AG04450 (cell line): ENCODE results near the gene TBATA. TPM values are rescaled to one million over a fixed set of nuclear protein-coding genes. Genes with fewer than 3 reads are reported as not detected.

Experiments
- CTCF ChIA-PET: fragments of 300-600, 350-600 bp; formaldehyde crosslinking; extraction: SDS; loops from one replicate; lab custom pipeline; 2022; ENCODE audit warnings: antibody characterized with exemption, inconsistent platforms; lab: Charles Lee
- POLR2A ChIA-PET: fragments of 350-600 bp; formaldehyde crosslinking; extraction: SDS; loops from one replicate; lab custom pipeline; 2021; ENCODE audit warnings: antibody characterized with exemption, inconsistent platforms; lab: Yijun Ruan, JAX
- DNase-seq: peaks from one replicate; pipeline ENCODE4 v3.0.0-alpha.2; 2011; ENCODE audit warnings: low read depth, low spot score
- H3K27ac ChIP-seq: one replicate; pipeline ENCODE4 v1.5.1; 2012; ENCODE audit warnings: low read depth, low read length, control low read depth
- H3K27me3 ChIP-seq: one replicate; pipeline ENCODE4 v1.6.0; 2012; ENCODE audit warnings: low read length; ENCODE audit not compliant: control insufficient read depth, insufficient read depth
- H3K4me3 ChIP-seq: 2 replicates; pipeline ENCODE4 v1.5.1; 2011; ENCODE audit warnings: mild to moderate bottlenecking, low read depth, low read length, control low read depth
- H3K9me3 ChIP-seq: 2 replicates; pipeline ENCODE4 v1.5.1; 2012; ENCODE audit warnings: low read length; ENCODE audit not compliant: control insufficient read depth, insufficient read depth
- CTCF ChIP-seq: IDR thresholded peaks from 2 replicates; pipeline ENCODE4 v1.5.1; 2011; ENCODE audit warnings: low read depth, low read length, control low read depth, inconsistent platforms
- polyA plus RNA-seq: library from polyadenylated mRNA; depleted of rRNA; stranded (reverse); fragments of >200 nt; gene quantifications from 2 replicates; pipeline ENCODE4 v1.2.3, GENCODE V29; 2011

Gene TBATA
- polyA plus RNA-seq, 1 experiment = not detected

- no peak for TF ChIP-seq CTCF
- ChIA-PET CTCF (interaction anchor here (0.8 to 1.3 kb wide), 2 partner anchors 10 to 267 kb away, joined by 3 read pairs; no protein-coding TSS in a partner anchor), POLR2A (no interaction called here)
- Histone ChIP-seq H3K27ac (no peak overlapping the region), H3K9me3 (no peaks in the 10 kb centered on the region), H3K4me3 (no peak overlapping the region), H3K27me3 (no peaks in the 10 kb centered on the region)
- no peak for DNase-seq
These were observed 42.0 kb upstream of the TBATA start for GRCh38 chr10:70827086-70827757.

GRCh38 chr10:70822076-70822820 lies 37.1 kb upstream of the TBATA start:
- Histone ChIP-seq H3K4me3 (no peak overlapping the region), H3K9me3 (no peaks in the 10 kb centered on the region), H3K27ac (no peak overlapping the region), H3K27me3 (no peaks in the 10 kb centered on the region)
- CTCF ChIA-PET = interaction anchor here (0.7 to 1.3 kb wide), 4 partner anchors 55 to 271 kb away, joined by 3 to 6 read pairs (median 3); no protein-coding TSS in a partner anchor
- no peak for DNase-seq
- POLR2A ChIA-PET = no interaction called here
- no peak for TF ChIP-seq CTCF

GRCh38 chr10:70820976-70821750 lies 36.0 kb upstream of the TBATA start:
- TF ChIP-seq CTCF = no peak
- DNase-seq = no peak
- no peaks in the 10 kb centered on the region for H3K27me3 ChIP-seq
- H3K4me3 ChIP-seq = no peak overlapping the region
- no peak overlapping the region for H3K27ac ChIP-seq
- ChIA-PET POLR2A (no interaction called here), CTCF (interaction anchor here (0.6 to 1.3 kb wide), 4 partner anchors 18 to 262 kb away, joined by 3 to 6 read pairs (median 4); no protein-coding TSS in a partner anchor)
- no peaks in the 10 kb centered on the region; the same call in 1 of the 2 replicates for H3K9me3 ChIP-seq

DNA sequence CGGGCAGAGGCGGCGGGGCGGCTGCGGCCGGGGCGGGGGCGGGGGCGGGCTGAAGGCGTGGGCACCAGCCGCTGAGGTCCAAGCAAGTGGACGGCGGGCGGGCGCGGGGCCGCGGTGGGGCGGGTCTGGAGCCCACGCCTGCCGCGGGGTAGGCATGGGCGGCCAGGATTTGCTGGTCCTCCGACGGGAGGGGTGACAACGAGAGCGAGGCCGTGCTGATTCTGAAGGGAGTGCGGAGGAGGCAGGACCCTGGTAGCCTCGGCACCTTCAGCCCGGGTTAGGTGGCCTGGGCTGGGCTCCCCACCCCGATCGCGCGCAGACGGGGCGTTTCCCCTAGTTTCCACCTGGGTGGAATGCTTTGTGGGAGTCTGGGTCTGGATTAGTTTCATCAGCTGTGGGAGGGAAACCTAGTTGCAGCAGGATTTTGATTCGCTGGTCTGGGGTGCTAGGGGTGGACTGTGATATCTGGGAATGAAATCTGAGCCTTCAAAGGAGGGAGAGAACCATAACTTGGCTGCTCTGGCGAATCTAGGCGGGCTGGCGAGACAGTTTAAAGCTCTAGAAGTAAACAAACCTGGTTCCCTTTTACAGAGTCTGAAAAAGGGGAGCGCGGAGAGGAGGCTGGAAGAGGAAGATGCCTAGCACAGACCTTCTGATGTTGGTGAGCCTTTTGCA lies 31.2 kb upstream of the TBATA start:
- peak; percentile 75 for DNase-seq
- H3K27ac ChIP-seq = peak overlapping the region; percentile 95
- no peaks in the 10 kb centered on the region; the same call in 1 of the 2 replicates for H3K9me3 ChIP-seq
- H3K27me3 ChIP-seq = peaks cover 8% of the 10 kb centered on the region
- ChIA-PET POLR2A (interaction anchor here (2.0 kb wide), 1 partner anchor 16 kb away, joined by 11 read pairs; no protein-coding TSS in a partner anchor), CTCF (interaction anchor here (0.6 to 3.6 kb wide), 11 partner anchors 11 to 267 kb away, joined by 3 to 16 read pairs (median 3); no protein-coding TSS in a partner anchor)
- no peak for TF ChIP-seq CTCF
- H3K4me3 ChIP-seq = peak overlapping the region; percentile 96
